Activated CD4-positive, alpha-beta memory T cell treated with anti-CD3 and anti-CD28 coated beads, Interleukin-2, amount 10 ng/mL, durations not matched to agents 7 days and 5 days (primary cell): ENCODE data around the gene C8B. TPM values are rescaled to one million over a fixed set of nuclear protein-coding genes. Genes with fewer than 3 reads are reported as not detected.

Experiments used
- CTCF ChIA-PET: fragments of 350-600 bp; sonication (Branson Sonifier 250); formaldehyde crosslinking; loops from one replicate; lab custom pipeline; 2021; ENCODE audit warnings: antibody characterized with exemption, inconsistent platforms; lab: Charles Lee
- POLR2A ChIA-PET: fragments of 350-600 bp; sonication (Branson Sonifier 250); formaldehyde crosslinking; loops from one replicate; lab custom pipeline; 2021; ENCODE audit warnings: antibody characterized with exemption; lab: Charles Lee
- DNase-seq: peaks from one replicate; pipeline ENCODE4 v3.0.0-alpha.2; 2020
- H3K27ac Mint-ChIP-seq: one replicate; pipeline ENCODE4 v1.8.0; 2021; ENCODE audit warnings: mild to moderate bottlenecking, mixed read lengths
- H3K27me3 Mint-ChIP-seq: one replicate; pipeline ENCODE4 v1.8.0; 2021; ENCODE audit warnings: mixed read lengths
- H3K36me3 Mint-ChIP-seq: one replicate; pipeline ENCODE4 v1.8.0; 2021; ENCODE audit warnings: low read depth, mixed read lengths
- H3K4me1 Mint-ChIP-seq: one replicate; pipeline ENCODE4 v1.8.0; 2021; ENCODE audit warnings: mixed read lengths
- H3K4me3 Mint-ChIP-seq: one replicate; pipeline ENCODE4 v1.8.0; 2021; ENCODE audit warnings: mild to moderate bottlenecking, mixed read lengths
- H3K9me3 Mint-ChIP-seq: one replicate; pipeline ENCODE4 v1.8.0; 2021; ENCODE audit warnings: mixed read lengths
- total RNA-seq, 2 experiments: library from RNA; stranded (reverse); gene quantifications; one replicate each; pipeline ENCODE4 v1.2.3, GENCODE V29; 2021

Gene C8B
- total RNA-seq, 2 experiments from 2014 or later, result not detected

DNA sequence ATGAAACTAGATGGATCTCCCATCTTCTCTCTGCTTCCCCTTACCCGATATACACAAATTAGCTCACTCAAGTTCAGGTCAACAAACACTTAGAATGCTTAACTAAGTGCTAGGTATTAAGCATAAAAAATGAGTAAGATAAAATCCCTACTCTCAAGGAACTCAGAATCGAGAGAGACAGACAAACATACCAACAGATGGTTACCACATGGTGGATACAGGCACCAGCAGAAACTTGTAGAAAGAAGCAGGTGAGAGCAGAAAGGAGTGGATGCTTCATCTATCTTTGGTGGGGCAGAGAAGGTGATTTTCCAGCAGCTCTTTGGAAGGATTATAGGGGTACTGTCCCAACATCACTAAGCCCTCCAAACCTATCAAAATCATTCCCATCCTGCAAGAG, 32.2 kb downstream of the C8B start:
- ChIA-PET POLR2A (no interaction called here), CTCF (no interaction called here)
- H3K36me3 Mint-ChIP-seq, result no peaks in the 10 kb centered on the region
- H3K4me1 Mint-ChIP-seq, result no peaks in the 10 kb centered on the region
- no peak overlapping the region for H3K4me3 Mint-ChIP-seq
- no peaks in the 10 kb centered on the region for H3K9me3 Mint-ChIP-seq
- DNase-seq, result no peak
- H3K27me3 Mint-ChIP-seq, result peaks cover 4% of the 10 kb centered on the region
- H3K27ac Mint-ChIP-seq, result no peak overlapping the region

- no peaks in the 10 kb centered on the region for H3K9me3 Mint-ChIP-seq
- POLR2A ChIA-PET, result no interaction called here
- CTCF ChIA-PET, result no interaction called here
These were observed 32.7 kb downstream of the C8B start for GRCh38 chr1:56933161-56933560.

DNA sequence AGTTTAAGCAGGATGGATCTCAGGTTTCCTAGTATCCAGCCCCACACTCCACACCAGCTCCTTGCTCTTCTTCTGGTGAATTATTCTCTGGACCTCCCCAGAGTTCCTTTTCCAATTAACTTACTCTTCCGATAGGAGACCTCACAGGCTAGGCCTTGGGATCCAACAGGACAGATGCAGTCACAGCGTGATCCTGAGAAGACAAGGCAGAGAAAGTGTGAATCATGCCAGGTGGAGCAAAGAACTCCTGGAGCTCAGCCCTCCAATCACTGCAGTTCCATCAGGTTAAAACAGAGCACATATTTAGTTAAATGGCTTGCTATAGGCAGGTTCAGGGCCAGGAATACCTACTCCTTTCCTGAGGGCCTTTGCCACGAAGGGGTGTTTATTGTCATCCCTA, 34.1 kb downstream of the C8B start:
- Mint-ChIP-seq H3K27me3 (peaks cover 1% of the 10 kb centered on the region), H3K4me3 (no peak overlapping the region), H3K36me3 (no peaks in the 10 kb centered on the region), H3K27ac (no peak overlapping the region), H3K9me3 (no peaks in the 10 kb centered on the region), H3K4me1 (no peaks in the 10 kb centered on the region)
- ChIA-PET POLR2A (no interaction called here), CTCF (interaction anchor here (0.6 kb wide), 1 partner anchor 503 kb away, joined by 4 read pairs; no protein-coding TSS in a partner anchor)
- DNase-seq, result no peak

More at GRCh38 chr1:56933161-56933560, 32.7 kb downstream of the C8B start:
- H3K27ac Mint-ChIP-seq, result no peak overlapping the region
- peaks cover 4% of the 10 kb centered on the region for H3K27me3 Mint-ChIP-seq
- H3K4me1 Mint-ChIP-seq, result no peaks in the 10 kb centered on the region
- no peak overlapping the region for H3K4me3 Mint-ChIP-seq
- no peaks in the 10 kb centered on the region for H3K36me3 Mint-ChIP-seq
- DNase-seq, result no peak

DNA sequence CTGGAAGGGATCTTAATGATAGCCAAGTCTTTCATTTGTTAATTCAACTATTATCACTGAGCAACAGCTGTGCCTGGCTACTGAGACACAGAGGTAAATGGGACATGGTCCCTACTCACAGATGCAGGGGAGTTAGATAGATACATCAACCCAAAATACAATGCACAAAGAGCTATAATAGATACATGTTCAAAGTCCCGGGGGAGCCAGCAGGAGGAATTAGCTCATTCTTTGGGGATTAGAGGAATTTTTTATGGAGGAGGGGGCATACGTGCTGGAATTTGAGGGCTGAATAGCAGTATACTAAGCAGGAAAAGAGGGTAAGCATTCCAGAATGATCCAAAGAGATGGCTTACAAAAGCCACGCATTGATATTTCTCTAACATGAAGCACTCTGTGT, 34.6 kb downstream of the C8B start:
- H3K27ac Mint-ChIP-seq, result no peak overlapping the region
- no peak for DNase-seq
- H3K4me3 Mint-ChIP-seq, result no peak overlapping the region
- no peaks in the 10 kb centered on the region for H3K4me1 Mint-ChIP-seq
- no peaks in the 10 kb centered on the region for H3K9me3 Mint-ChIP-seq
- ChIA-PET POLR2A (no interaction called here), CTCF (interaction anchor here (0.6 kb wide), 1 partner anchor 504 kb away, joined by 4 read pairs; no protein-coding TSS in a partner anchor)
- peaks cover 1% of the 10 kb centered on the region for H3K27me3 Mint-ChIP-seq
- H3K36me3 Mint-ChIP-seq, result no peaks in the 10 kb centered on the region

- no peak overlapping the region for H3K4me3 Mint-ChIP-seq
- ChIA-PET POLR2A (no interaction called here), CTCF (no interaction called here)
- DNase-seq, result no peak
- no peaks in the 10 kb centered on the region for H3K9me3 Mint-ChIP-seq
- H3K36me3 Mint-ChIP-seq, result no peaks in the 10 kb centered on the region
- H3K27me3 Mint-ChIP-seq, result peaks cover 1% of the 10 kb centered on the region
- no peak overlapping the region for H3K27ac Mint-ChIP-seq
- H3K4me1 Mint-ChIP-seq, result no peaks in the 10 kb centered on the region
These were observed 36.3 kb downstream of the C8B start for GRCh38 chr1:56929492-56929891.

DNA sequence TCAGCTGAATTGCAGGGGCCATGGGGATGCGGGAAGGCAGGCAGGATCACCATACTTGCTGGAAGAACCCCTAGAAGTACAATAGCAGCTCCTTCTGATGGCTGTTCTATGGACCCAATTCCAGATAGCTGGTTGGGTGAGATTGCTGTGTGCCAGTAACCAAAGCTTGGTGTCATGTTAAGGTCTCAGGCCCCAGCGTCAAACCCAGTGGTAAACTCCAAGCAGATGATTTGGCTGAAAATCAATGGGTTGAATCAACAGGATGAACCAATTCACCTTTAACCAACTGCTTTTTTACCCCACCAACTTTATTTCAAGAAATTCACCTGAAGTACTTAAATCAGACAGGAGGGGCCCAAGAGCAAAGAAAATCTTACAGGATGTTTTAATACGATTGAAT, 37.8 kb downstream of the C8B start:
- ChIA-PET POLR2A (no interaction called here), CTCF (no interaction called here)
- peaks cover 1% of the 10 kb centered on the region for H3K27me3 Mint-ChIP-seq
- DNase-seq, result no peak
- H3K4me3 Mint-ChIP-seq, result no peak overlapping the region
- H3K9me3 Mint-ChIP-seq, result no peaks in the 10 kb centered on the region
- H3K4me1 Mint-ChIP-seq, result no peaks in the 10 kb centered on the region
- no peak overlapping the region for H3K27ac Mint-ChIP-seq
- no peaks in the 10 kb centered on the region for H3K36me3 Mint-ChIP-seq

DNA sequence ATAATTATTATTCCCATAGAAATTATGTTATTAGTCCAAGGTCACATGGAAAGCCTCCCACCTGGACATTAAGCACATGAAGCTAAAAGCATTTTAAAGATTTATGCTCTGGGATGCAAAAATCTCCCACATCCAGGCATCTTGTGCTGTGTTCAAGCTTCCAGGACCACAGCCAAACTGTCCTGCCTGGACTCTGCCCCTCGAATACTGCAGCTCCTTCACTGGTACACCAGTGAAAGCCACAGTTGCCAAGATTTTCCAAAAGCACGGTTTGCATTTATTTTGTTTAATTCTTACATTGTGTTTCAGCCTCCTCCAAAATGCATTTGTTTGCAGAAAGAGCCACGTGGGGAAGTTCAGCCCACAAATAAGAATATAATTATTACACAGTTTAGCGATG, 38.6 kb downstream of the C8B start:
- H3K27me3 Mint-ChIP-seq, result peaks cover 1% of the 10 kb centered on the region
- POLR2A ChIA-PET, result no interaction called here
- no peak for DNase-seq
- H3K9me3 Mint-ChIP-seq, result no peaks in the 10 kb centered on the region
- no peaks in the 10 kb centered on the region for H3K36me3 Mint-ChIP-seq
- H3K27ac Mint-ChIP-seq, result no peak overlapping the region
- CTCF ChIA-PET, result no interaction called here
- H3K4me3 Mint-ChIP-seq, result no peak overlapping the region
- H3K4me1 Mint-ChIP-seq, result no peaks in the 10 kb centered on the region

DNA sequence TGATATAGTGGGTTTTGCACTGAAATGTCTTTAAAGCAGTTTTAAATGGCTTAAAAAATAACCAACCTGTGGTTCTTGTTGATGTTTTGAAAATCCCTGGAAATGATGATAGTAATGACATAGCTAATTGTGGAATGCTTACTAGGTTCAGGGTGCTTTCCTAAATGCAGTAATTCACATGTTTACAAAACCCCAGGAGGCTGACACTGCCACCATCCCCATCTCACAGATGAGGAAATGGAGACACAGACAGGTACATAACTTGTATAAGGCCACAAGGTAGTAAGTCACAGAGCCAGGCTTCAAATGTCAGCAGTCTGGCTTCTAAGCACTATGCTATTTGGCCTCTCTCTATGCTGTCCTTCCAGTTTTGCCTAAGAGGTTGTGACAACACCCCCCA, 40.6 kb downstream of the C8B start:
- Mint-ChIP-seq H3K27me3 (no peaks in the 10 kb centered on the region), H3K4me1 (no peaks in the 10 kb centered on the region), H3K36me3 (no peaks in the 10 kb centered on the region), H3K9me3 (no peaks in the 10 kb centered on the region), H3K4me3 (no peak overlapping the region), H3K27ac (no peak overlapping the region)
- ChIA-PET CTCF (no interaction called here), POLR2A (no interaction called here)
- DNase-seq, result no peak

GRCh38 chr1:56924116-56924515, 41.7 kb downstream of the C8B start:
- H3K4me3 Mint-ChIP-seq, result no peak overlapping the region
- H3K9me3 Mint-ChIP-seq, result no peaks in the 10 kb centered on the region
- no peaks in the 10 kb centered on the region for H3K27me3 Mint-ChIP-seq
- CTCF ChIA-PET, result no interaction called here
- no peak for DNase-seq
- no peaks in the 10 kb centered on the region for H3K36me3 Mint-ChIP-seq
- H3K4me1 Mint-ChIP-seq, result no peaks in the 10 kb centered on the region
- H3K27ac Mint-ChIP-seq, result no peak overlapping the region
- POLR2A ChIA-PET, result no interaction called here

DNA sequence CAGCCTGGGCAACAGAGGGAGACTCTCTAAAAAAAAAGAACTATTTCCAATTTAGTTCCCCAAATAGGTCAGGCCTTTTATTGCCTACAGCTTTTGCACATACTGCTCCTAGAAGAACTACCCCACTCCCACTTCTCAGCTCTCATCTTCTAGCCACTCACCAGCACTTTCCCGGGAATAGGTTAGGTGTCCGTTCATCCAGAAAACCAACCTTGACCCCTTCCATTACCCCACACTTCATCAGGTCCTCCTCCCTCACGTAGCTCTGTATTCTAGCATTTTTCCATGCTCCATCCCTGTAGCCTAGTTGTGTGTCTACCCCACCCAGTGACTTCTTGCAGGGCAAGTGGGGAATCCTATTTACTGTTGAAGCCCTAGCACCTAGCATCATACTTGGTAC, 42.6 kb downstream of the C8B start:
- no peak overlapping the region for H3K4me3 Mint-ChIP-seq
- H3K4me1 Mint-ChIP-seq, result no peaks in the 10 kb centered on the region
- no peaks in the 10 kb centered on the region for H3K9me3 Mint-ChIP-seq
- POLR2A ChIA-PET, result no interaction called here
- no peaks in the 10 kb centered on the region for H3K27me3 Mint-ChIP-seq
- CTCF ChIA-PET, result no interaction called here
- H3K27ac Mint-ChIP-seq, result no peak overlapping the region
- no peaks in the 10 kb centered on the region for H3K36me3 Mint-ChIP-seq
- no peak for DNase-seq

- Mint-ChIP-seq H3K9me3 (no peaks in the 10 kb centered on the region), H3K4me1 (no peaks in the 10 kb centered on the region), H3K36me3 (no peaks in the 10 kb centered on the region), H3K27me3 (no peaks in the 10 kb centered on the region), H3K4me3 (no peak overlapping the region), H3K27ac (no peak overlapping the region)
- no peak for DNase-seq
- POLR2A ChIA-PET, result no interaction called here
- CTCF ChIA-PET, result no interaction called here
These were observed 43.3 kb downstream of the C8B start for GRCh38 chr1:56922507-56922906.

- Mint-ChIP-seq H3K4me3 (no peak overlapping the region), H3K4me1 (no peaks in the 10 kb centered on the region), H3K9me3 (no peaks in the 10 kb centered on the region), H3K27ac (no peak overlapping the region), H3K36me3 (no peaks in the 10 kb centered on the region), H3K27me3 (no peaks in the 10 kb centered on the region)
- DNase-seq, result no peak
- ChIA-PET CTCF (no interaction called here), POLR2A (no interaction called here)
These were observed 43.7 kb downstream of the C8B start for GRCh38 chr1:56922070-56922469.

DNA sequence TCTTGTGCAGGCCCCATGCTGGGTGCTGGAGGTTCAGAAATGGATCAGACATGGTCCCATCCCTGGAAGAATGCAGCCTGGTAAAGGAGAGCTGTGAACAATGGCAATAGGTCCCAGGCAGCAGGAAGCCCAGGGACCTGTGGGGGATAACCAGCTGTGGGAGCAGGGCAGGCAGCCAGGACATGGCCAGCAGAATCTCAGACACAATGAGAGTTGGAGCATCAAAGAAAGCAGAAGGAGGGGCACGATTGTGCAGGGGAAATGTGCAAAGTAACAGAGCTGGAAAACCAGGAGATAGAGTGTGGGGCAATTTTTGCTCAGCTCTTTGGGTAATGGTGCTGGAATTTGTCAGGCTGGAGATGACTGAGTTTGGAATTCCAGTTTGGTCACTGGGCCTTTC, 44.3 kb downstream of the C8B start:
- no peaks in the 10 kb centered on the region for H3K4me1 Mint-ChIP-seq
- H3K4me3 Mint-ChIP-seq, result no peak overlapping the region
- H3K9me3 Mint-ChIP-seq, result no peaks in the 10 kb centered on the region
- no peaks in the 10 kb centered on the region for H3K36me3 Mint-ChIP-seq
- no peaks in the 10 kb centered on the region for H3K27me3 Mint-ChIP-seq
- POLR2A ChIA-PET, result no interaction called here
- no peak overlapping the region for H3K27ac Mint-ChIP-seq
- no peak for DNase-seq
- CTCF ChIA-PET, result no interaction called here

DNA sequence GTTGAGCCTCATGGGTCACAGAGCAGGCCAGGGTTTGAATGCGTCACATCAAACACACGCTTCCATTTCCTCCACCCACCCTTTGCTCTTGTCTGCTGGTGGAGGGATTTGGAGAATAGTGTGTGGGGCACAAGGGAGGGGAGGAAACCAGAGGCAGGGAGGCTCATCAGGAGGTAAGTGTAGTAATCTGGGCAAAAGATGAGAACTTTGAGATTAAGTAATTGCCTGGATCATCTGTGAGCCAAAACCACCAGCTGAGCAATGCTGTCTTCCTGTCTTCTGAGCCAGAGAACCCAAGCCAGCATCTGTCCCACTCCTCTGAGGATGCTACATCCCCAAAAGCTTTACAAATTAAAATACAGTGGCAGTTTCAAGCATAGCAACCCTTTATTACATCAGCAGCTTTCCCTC, 45.2 kb downstream of the C8B start:
- DNase-seq, result no peak
- ChIA-PET POLR2A (no interaction called here), CTCF (no interaction called here)
- no peaks in the 10 kb centered on the region for H3K4me1 Mint-ChIP-seq
- H3K36me3 Mint-ChIP-seq, result no peaks in the 10 kb centered on the region
- no peak overlapping the region for H3K4me3 Mint-ChIP-seq
- H3K9me3 Mint-ChIP-seq, result no peaks in the 10 kb centered on the region
- H3K27ac Mint-ChIP-seq, result no peak overlapping the region
- H3K27me3 Mint-ChIP-seq, result no peaks in the 10 kb centered on the region

- Mint-ChIP-seq H3K4me1 (no peaks in the 10 kb centered on the region), H3K27ac (no peak overlapping the region), H3K27me3 (no peaks in the 10 kb centered on the region), H3K36me3 (no peaks in the 10 kb centered on the region), H3K4me3 (no peak overlapping the region), H3K9me3 (no peaks in the 10 kb centered on the region)
- ChIA-PET POLR2A (no interaction called here), CTCF (no interaction called here)
- no peak for DNase-seq
These were observed 48.5 kb downstream of the C8B start for GRCh38 chr1:56917356-56917755.
